SK-N-SH treated with all-trans-retinoic acid at 6 μM for 48 hours (cell line): ENCODE data around the gene ASCL3.

Experiments used
- BACH2 ChIP-seq: fragments of 250-450 bp; sonication (Bioruptor Pico); IDR thresholded peaks from 2 replicates; pipeline ENCODE4 v1.9.0; 2021; ENCODE audit warnings: mild to moderate bottlenecking, borderline replicate concordance
- CREB5 ChIP-seq: fragments of 250-450 bp; sonication (Bioruptor Pico); IDR thresholded peaks from 2 replicates; pipeline ENCODE4 v1.5.1; 2020; ENCODE audit warnings: low read depth, mild to moderate bottlenecking, moderate library complexity
- ESRRG ChIP-seq: fragments of 250-450 bp; sonication (Bioruptor Pico); IDR thresholded peaks from 2 replicates; pipeline ENCODE4 v1.6.1; 2021; ENCODE audit warnings: mild to moderate bottlenecking
- PATZ1 ChIP-seq: fragments of 250-450 bp; sonication (Bioruptor Pico); IDR thresholded peaks from 2 replicates; pipeline ENCODE4 v1.8.0; 2020; ENCODE audit warnings: mild to moderate bottlenecking, moderate library complexity, borderline replicate concordance
- POU6F1 ChIP-seq: fragments of 250-450 bp; sonication (Bioruptor Pico); IDR thresholded peaks from 2 replicates; pipeline ENCODE4 v1.8.0; 2021; ENCODE audit warnings: low read depth, mild to moderate bottlenecking, moderate library complexity, borderline replicate concordance
- RARB ChIP-seq: fragments of 250-450 bp; sonication (Bioruptor Pico); IDR thresholded peaks from 2 replicates; pipeline ENCODE4 v1.8.0; 2021; ENCODE audit warnings: mild to moderate bottlenecking, moderate library complexity
- SNAI2 ChIP-seq: fragments of 250-450 bp; sonication (Bioruptor Pico); IDR thresholded peaks from 2 replicates; pipeline ENCODE4 v1.5.0; 2020; ENCODE audit warnings: mild to moderate bottlenecking, moderate library complexity
- ZC3H10 ChIP-seq: fragments of 250-450 bp; sonication (Bioruptor Pico); IDR thresholded peaks from 2 replicates; pipeline ENCODE4 v1.5.1; 2021; ENCODE audit warnings: mild to moderate bottlenecking, moderate library complexity
- TF ChIP-seq, protein P1 (sequence below): fragments of 250-450 bp; sonication (Bioruptor Pico); IDR thresholded peaks from 2 replicates; pipeline ENCODE4 v1.5.0; 2020; ENCODE audit warnings: mild to moderate bottlenecking, moderate library complexity

GRCh38 chr11:8961401-8961800, 18.6 kb upstream of the ASCL3 start:
- no peak for TF ChIP-seq CREB5
- no peak for TF ChIP-seq ESRRG (CRISPR knock-in tag)
- TF ChIP-seq BACH2: no peak
- TF ChIP-seq RARB (CRISPR knock-in tag): no peak
- TF ChIP-seq, protein P1, sequence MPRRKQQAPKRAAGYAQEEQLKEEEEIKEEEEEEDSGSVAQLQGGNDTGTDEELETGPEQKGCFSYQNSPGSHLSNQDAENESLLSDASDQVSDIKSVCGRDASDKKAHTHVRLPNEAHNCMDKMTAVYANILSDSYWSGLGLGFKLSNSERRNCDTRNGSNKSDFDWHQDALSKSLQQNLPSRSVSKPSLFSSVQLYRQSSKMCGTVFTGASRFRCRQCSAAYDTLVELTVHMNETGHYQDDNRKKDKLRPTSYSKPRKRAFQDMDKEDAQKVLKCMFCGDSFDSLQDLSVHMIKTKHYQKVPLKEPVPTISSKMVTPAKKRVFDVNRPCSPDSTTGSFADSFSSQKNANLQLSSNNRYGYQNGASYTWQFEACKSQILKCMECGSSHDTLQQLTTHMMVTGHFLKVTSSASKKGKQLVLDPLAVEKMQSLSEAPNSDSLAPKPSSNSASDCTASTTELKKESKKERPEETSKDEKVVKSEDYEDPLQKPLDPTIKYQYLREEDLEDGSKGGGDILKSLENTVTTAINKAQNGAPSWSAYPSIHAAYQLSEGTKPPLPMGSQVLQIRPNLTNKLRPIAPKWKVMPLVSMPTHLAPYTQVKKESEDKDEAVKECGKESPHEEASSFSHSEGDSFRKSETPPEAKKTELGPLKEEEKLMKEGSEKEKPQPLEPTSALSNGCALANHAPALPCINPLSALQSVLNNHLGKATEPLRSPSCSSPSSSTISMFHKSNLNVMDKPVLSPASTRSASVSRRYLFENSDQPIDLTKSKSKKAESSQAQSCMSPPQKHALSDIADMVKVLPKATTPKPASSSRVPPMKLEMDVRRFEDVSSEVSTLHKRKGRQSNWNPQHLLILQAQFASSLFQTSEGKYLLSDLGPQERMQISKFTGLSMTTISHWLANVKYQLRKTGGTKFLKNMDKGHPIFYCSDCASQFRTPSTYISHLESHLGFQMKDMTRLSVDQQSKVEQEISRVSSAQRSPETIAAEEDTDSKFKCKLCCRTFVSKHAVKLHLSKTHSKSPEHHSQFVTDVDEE: no peak
- no peak for TF ChIP-seq ZC3H10
- TF ChIP-seq PATZ1 (CRISPR knock-in tag): no peak
- no peak for TF ChIP-seq SNAI2
- no peak for TF ChIP-seq POU6F1 (CRISPR knock-in tag)
